ENCODE measurements around the gene SLC2A1. TPM values are rescaled to one million over a fixed set of nuclear protein-coding genes. Genes with fewer than 3 reads are reported as not detected.
A peak's percentile ranks its signal among the peaks of the same experiment; 100 is the strongest.
"Not testable (repeated sequence)": the region's sequence is repeated elsewhere in the genome, so short reads cannot be mapped to it uniquely, and the experiment has no call there.

SLC2A1 gene
- total RNA-seq, 1 donor from 2014 or later, result 38.5 TPM

DNA sequence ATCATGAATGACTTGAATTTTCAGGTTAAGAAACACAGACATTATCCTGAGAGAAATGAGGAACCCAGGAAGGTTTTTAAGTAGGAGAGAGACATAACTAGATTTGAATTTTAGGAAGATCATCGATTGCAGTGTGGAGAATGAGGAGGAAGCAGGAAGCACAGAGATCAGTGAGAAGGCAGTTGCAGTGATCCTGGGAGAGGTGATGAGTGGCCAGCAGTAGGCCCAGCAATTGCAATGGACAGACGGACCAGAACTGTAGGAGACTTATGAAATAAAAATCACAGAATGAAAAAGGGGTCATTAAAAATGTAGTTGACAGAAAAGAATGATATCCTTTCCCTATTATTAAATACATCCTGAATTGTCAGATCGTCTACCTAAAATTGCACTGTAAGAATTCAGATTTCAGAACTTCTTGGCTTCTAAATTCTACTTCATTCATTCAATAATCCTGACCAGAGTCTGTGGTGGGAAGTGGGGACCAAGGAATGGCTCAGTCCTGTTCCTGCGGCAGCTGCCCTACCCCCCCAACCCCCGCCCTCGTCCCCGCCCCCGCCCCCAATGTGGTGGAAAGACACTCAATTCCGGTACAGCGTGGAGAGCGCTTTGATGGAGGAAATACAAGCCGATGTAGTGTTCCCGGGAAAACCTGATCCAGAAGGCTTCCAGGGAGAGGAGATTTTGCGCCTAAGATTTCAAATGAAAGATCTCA, 35.1 kb downstream of the SLC2A1 start:
- intact Hi-C loops (cut with micrococcal nuclease), result no loop called here
- DNase-seq, result no peak
- ATAC-seq, result peak; percentile 9

- DNase-seq (no peak), ATAC-seq (peak; percentile 42)
- intact Hi-C loops (cut with micrococcal nuclease), result no loop called here
These were observed 35.8 kb downstream of the SLC2A1 start for GRCh38 chr1:42922687-42923366.

GRCh38 chr1:42921769-42922168, 36.9 kb downstream of the SLC2A1 start:
- ATAC-seq (no peak), DNase-seq (no peak)
- intact Hi-C loops (cut with micrococcal nuclease), result no loop called here

- ATAC-seq; intact Hi-C loops (cut with micrococcal nuclease); DNase-seq: not testable (repeated sequence)
These were observed 39.0 kb downstream of the SLC2A1 start for GRCh38 chr1:42919651-42920050.

GRCh38 chr1:42917241-42917495, 41.5 kb downstream of the SLC2A1 start:
- intact Hi-C loops (cut with micrococcal nuclease), result no loop called here
- ATAC-seq, result no peak

GRCh38 chr1:42915456-42915855, 43.2 kb downstream of the SLC2A1 start:
- DNase-seq, result no peak
- ATAC-seq, result no peak
- intact Hi-C loops (cut with micrococcal nuclease), result no loop called here

More at GRCh38 chr1:42917241-42917495, 41.5 kb downstream of the SLC2A1 start:
- DNase-seq, result no peak

GRCh38 chr1:42914092-42914627, 44.5 kb downstream of the SLC2A1 start:
- no peak for DNase-seq
- no peak for ATAC-seq
- intact Hi-C loops (cut with micrococcal nuclease), result loop anchor here (5.0 kb wide), 1 partner anchor 158 kb away; no protein-coding TSS in a partner anchor

DNA sequence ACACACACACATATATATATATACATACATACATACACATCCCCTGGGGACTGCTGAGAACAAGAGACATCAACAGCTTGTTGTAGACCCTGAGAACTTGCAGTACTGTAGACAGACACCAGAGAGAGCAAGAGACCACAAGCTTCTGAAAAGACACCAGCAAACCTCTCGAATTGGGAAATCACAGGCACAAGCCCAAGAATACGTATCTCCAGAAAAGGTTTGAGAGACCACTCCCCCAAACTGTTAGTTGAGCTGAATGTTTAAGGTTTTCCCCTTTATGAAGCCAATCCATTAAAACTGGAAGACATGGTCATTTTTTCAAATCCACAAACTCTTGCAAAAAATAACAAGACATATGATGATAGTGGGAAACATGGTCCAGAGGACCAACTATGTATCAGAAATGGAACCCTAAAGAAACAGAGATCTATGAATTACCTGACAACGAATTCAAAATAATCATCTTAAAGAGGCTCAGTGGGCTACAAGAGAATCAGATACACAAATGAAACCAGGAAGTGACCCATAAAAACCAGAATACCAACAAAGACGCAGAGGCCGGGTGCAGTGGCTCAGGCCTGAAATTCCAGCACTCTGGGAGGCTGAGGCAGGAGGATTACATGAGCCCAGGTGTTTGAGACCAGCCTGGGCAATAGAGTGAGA, 45.1 kb downstream of the SLC2A1 start:
- intact Hi-C loops (cut with micrococcal nuclease), result loop anchor here (5.0 kb wide), 1 partner anchor 159 kb away; no protein-coding TSS in a partner anchor
- ATAC-seq (peak; percentile 56), DNase-seq (no peak)

- intact Hi-C loops (cut with micrococcal nuclease), result loop anchor here (5.0 kb wide), 1 partner anchor 161 kb away; no protein-coding TSS in a partner anchor
- ATAC-seq, result no peak
These were observed 47.7 kb downstream of the SLC2A1 start for GRCh38 chr1:42910985-42911384.

GRCh38 chr1:42908046-42908445, 50.6 kb downstream of the SLC2A1 start:
- intact Hi-C loops (cut with micrococcal nuclease), result no loop called here
- no peak for DNase-seq
- ATAC-seq, result no peak

More at GRCh38 chr1:42910985-42911384, 47.7 kb downstream of the SLC2A1 start:
- no peak for DNase-seq

GRCh38 chr1:42904434-42904833, 54.2 kb downstream of the SLC2A1 start:
- ATAC-seq, result no peak
- intact Hi-C loops (cut with micrococcal nuclease), result no loop called here
- DNase-seq, result no peak

GRCh38 chr1:42899960-42900359, 58.7 kb downstream of the SLC2A1 start:
- DNase-seq; ATAC-seq; intact Hi-C loops (cut with micrococcal nuclease): not testable (repeated sequence)

DNA sequence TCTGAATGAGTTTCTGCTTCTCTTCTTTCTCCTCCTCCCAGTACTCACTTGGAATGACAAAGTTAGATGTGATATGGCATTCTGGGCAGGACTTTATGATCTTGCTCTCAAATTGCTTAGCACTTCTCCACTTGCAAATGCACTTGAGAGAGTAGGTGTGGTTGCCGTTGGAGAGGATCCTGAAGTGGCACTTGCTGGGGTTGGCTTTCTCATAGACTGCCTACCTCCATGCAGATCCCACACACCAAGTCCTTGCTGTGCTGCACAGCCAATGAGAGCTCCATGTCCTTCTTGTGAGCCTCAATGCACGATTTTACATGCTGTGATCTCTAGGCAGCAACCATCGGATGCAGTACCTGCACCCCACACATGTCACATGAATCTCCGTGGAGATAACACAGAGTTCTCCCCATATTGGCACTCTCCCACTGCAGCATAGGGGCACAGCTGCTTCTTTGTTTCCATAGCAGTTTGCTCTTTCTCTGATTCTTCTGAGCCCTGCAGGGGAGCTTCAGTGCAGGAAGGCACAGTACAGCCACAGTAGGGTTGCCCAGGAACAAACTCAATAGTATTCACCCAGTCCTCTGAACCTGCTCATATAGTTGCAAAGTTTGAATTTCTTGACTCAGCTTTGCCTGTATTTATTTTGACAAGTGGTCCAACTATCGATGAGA, 67.1 kb downstream of the SLC2A1 start:
- no peak for DNase-seq
- ATAC-seq, result no peak
- intact Hi-C loops (cut with micrococcal nuclease), result no loop called here

GRCh38 chr1:42889264-42889663, 69.4 kb downstream of the SLC2A1 start:
- no peak for ATAC-seq
- no peak for DNase-seq
- intact Hi-C loops (cut with micrococcal nuclease), result no loop called here

GRCh38 chr1:42888013-42888633, 70.5 kb downstream of the SLC2A1 start:
- ATAC-seq, result no peak
- no peak for DNase-seq
- intact Hi-C loops (cut with micrococcal nuclease), result no loop called here

GRCh38 chr1:42887366-42887765, 71.3 kb downstream of the SLC2A1 start:
- ATAC-seq (no peak), DNase-seq (no peak)
- intact Hi-C loops (cut with micrococcal nuclease), result no loop called here

- DNase-seq (peak; percentile 35), ATAC-seq (no peak)
- intact Hi-C loops (cut with micrococcal nuclease), result no loop called here
These were observed 71.9 kb downstream of the SLC2A1 start for GRCh38 chr1:42886800-42887199.

DNA sequence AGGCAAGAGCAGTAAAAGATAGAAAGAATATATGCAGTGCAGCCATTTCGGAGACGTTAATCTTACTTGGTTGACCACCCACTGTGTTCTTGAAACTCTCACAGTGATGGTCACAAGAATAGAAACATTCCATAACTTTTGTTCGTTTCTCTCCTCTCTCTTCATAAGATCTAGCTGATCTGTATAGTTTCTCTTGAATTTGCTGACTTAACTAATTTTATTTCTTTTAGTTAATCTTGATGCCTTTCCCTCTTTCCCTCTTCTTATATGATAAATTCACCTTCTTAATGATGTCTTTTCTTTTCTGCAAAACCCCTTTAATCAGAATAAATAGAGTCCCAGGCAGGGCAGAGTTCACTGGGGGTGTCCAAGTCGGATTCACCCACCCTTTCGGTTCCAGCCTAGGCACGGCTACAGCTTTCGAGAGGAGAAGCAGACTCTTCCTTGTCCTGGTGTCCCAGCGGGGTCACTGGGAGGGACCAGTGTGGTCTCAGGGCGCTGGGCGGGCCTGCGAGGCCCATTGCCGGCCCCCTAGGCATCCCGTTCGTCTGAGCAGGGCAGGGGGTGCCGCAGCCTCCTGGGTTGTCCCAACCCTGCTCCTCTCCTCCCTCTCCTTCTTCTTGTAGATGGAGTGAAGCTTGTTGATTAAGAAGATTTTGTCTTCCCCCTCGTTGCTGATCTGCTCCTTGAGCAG, 72.5 kb downstream of the SLC2A1 start:
- DNase-seq, result no peak
- intact Hi-C loops (cut with micrococcal nuclease), result no loop called here
- no peak for ATAC-seq
